ENCODE measurements around the gene KEL. TPM values are rescaled to one million over a fixed set of nuclear protein-coding genes. Genes with fewer than 3 reads are reported as not detected.
"Not testable (repeated sequence)": the region's sequence is repeated elsewhere in the genome, so short reads cannot be mapped to it uniquely, and the experiment has no call there.

KEL gene
- 0.57 TPM for total RNA-seq
- long read RNA-seq = 0 reads

DNA sequence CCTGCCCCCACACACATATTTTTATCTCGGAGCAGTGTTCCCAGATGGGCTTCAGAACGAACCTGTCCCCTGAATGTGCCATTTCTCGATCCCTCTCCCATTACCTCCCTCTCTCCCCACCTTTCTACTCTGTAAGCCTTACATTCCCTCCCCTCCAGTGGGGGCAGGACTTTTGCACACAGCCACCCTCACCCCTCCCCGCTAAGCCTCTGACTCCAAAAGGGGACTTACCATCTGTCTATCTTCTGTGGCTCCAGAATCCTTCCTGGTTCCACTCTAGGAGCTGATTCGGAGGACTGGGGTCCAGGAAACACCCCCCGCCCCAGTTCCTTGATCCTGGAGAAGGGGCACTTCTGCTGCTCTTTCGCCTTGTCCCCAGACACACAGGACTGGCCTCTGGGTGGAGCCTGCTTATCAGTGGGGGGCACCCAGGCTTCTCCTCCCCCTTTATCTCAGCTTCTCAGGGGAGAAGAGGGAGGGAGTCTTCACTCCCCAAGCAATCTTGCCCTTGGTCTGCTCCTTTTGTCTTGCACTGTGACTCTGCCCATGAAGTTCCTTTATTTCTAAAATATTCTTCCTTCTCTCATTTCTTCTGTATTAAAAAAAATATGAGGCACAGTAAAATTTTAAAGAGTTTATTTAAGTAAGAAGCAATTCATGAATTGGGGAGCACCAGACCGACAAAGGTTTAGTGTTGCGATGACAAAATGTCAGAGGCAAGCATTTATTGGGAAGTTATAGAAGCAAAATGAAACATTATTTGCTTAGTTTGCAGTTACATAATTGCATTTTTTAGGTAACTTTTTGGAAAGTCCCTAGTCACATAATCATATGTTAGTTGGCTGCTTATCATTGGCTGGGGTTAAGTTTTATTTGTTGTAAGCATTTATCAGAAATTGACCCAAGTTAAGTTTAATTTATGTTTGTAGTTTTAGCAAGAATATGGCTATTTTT, at the start of gene KEL:
TSS of gene KEL (minus strand) at position 391 of the 954 bp plus-strand sequence. CDS start at position 234, 157 bp downstream.
- DNase-seq (ENCODE audit: low spot score) = no peak
- intact Hi-C loops (cut with DNase I) = no loop called here

DNA sequence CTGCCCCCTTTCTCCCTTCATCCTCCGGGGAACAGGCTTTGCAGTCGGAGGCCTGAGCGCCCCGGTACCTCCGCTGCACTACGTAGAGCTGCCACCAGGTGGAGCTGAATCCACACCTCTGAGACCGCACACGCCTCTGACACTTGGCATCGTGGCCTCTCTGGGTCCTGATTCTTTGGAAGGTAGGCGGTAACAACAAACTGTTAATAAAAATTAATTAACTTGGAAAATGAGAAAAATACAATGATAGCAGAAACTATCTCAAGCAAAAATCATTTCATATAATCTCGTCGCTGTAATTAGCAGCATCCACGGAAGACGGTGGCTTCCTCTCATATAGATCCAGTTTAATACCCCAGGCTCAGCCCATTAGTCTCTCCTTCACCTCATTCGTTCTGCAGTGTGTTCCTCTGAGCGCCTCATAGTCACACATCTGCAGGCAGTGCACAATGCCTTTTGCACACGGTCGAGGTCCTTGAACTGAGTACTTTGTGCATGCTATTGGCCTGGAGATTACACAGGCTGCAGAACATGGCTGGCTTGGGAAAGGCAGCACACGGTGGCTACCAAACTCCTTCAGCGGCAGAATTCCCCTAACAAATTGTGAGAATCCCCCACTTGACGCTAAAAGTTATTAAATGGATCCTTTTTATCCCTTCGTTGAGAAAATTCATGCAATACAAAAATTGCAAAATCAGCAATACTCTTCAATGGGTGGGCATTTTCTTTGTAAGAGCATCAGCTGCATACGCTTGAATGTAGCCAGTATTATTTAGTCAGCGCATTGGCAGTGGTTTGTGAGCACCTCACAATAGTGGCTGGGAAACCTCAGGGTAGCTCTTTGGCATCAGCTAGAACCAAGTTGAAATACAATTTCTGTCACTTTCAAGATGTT, 46.1 kb upstream of the KEL start:
- intact Hi-C loops (cut with DNase I) = loop anchor here (1.0 kb wide), 1 partner anchor 207 kb away; no protein-coding TSS in a partner anchor
- DNase-seq (ENCODE audit: low spot score) = peak; percentile 88

DNA sequence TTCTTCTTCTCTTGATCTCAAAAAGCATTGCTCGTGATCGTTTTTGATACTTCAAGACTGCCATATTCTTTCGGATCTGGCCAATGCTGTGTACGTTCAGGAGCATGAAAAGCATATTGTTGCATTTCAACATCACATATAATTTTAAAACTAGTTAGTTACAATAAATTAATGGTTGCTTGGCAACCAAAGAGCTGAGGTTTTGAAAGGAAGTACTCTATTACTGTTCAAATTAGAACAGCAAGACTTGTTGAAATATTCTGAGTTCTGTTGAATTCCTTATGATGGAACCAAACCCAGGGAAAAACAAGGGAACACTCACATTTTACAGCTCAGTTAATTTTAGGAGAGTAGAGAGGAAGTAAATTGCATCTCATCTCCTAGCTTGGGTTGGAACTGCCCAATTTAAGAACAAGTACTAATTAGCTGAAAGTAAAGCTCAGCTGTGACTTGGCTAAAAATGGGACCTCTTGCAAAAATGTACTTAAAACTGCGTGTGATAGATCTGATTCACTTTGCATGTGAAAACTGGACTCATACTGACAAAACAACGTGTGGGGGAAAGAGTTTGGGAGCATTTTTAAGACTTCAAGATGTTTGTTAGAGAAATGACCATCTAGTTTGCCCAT, 43.6 kb upstream of the KEL start:
- no peak for DNase-seq (ENCODE audit: low spot score)
- intact Hi-C loops (cut with DNase I) = no loop called here

GRCh38 chr7:143003393-143004051, 41.4 kb upstream of the KEL start:
- intact Hi-C loops (cut with DNase I) = loop anchor here (1.0 kb wide), 1 partner anchor 149 kb away; no protein-coding TSS in a partner anchor
- DNase-seq (ENCODE audit: low spot score) = no peak

DNA sequence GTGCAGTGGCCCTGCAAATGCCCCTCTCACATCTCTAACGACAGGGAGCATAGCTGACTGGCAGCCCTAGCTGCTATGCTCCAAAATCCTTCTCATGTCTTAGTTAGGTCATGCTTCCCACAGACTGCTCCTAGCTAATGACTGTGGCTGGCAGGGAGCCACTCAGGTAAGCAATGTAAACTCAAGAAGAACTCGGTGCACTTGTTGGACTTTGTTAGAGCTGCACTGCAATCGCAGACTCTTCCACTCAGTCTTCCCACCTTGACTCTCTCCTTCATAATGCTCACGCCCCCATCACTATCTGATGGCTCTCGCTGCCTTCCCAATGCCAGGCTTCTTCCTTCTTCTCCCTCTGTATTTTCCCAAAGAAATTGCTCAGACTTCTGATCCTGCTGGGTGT, 40.7 kb upstream of the KEL start:
- intact Hi-C loops (cut with DNase I) = loop anchor here (1.0 kb wide), 1 partner anchor 149 kb away; no protein-coding TSS in a partner anchor
- DNase-seq (ENCODE audit: low spot score) = no peak

DNA sequence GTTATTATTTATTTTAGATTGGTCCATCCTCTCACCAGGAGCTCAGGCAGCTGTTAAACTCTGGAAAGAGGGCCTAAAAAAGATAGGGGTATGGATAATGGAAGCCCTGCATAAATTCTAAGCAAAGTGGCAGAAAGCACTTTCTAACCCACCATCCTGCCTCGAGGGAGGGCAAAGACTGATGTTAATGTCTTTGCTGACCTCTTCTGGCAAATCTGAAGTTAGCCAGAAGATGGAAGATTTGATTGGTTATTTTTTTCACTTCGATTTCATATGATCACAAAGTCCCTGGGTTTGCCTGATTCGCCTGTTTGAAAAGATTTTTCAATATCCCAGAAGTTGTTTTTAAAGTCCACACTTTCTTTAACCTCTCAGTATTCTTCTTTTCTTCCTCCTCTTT, 39.9 kb upstream of the KEL start:
- intact Hi-C loops (cut with DNase I) = no loop called here
- DNase-seq (ENCODE audit: low spot score) = no peak

GRCh38 chr7:143000648-143001047, 38.5 kb upstream of the KEL start:
- DNase-seq (ENCODE audit: low spot score) = no peak

GRCh38 chr7:142999793-143000192, 37.6 kb upstream of the KEL start:
- intact Hi-C loops (cut with DNase I) = no loop called here
- DNase-seq (ENCODE audit: low spot score) = no peak

More at GRCh38 chr7:143000648-143001047, 38.5 kb upstream of the KEL start:
- intact Hi-C loops (cut with DNase I) = no loop called here

DNA sequence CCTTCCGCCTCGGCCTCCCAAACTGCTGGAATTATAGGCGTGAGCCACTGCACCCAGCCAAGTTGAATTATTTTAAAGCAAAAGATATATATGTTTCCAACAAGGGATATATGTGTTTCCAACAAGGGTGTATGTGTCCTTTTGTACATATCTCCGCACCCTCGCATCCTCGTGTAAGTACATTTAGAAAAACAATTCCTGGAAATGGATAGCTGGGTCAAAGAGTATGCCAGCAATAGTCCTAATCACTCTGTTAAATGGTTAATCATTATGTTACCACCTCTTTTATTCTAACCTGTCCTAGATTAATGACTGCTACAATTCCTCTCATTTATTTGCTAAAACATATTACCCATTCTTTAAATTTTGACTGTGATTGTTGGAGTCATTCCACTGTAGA, 36.8 kb upstream of the KEL start:
- intact Hi-C loops (cut with DNase I) = no loop called here
- no peak for DNase-seq (ENCODE audit: low spot score)

- intact Hi-C loops (cut with DNase I) = no loop called here
Observed at GRCh38 chr7:142997456-142997989, 35.4 kb upstream of the KEL start.

GRCh38 chr7:142992427-142992826, 30.3 kb upstream of the KEL start:
- intact Hi-C loops (cut with DNase I) = no loop called here
- no peak for DNase-seq (ENCODE audit: low spot score)

More at GRCh38 chr7:142997456-142997989, 35.4 kb upstream of the KEL start:
- no peak for DNase-seq (ENCODE audit: low spot score)

DNA sequence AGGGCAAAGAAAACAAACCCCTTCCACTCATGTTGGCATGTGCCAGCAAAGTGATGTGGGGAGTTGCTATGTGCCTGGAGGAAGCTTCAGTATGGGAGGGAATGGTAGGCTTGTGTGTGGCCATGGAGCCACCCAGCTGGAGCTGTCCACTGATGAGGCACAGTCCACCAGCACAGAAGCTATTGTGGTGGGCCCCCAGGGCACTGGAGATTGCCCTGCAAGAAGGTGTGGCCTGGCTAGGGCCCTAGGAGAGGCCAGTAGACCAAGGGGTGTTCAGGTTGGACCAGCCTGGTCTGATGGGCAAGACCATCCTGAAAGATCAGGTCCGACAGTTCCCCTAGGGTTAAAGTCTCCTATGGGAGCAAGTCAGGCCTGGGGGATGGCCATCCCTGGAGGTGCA, 22.1 kb upstream of the KEL start:
- intact Hi-C loops (cut with DNase I) = no loop called here
- DNase-seq (ENCODE audit: low spot score) = no peak

DNA sequence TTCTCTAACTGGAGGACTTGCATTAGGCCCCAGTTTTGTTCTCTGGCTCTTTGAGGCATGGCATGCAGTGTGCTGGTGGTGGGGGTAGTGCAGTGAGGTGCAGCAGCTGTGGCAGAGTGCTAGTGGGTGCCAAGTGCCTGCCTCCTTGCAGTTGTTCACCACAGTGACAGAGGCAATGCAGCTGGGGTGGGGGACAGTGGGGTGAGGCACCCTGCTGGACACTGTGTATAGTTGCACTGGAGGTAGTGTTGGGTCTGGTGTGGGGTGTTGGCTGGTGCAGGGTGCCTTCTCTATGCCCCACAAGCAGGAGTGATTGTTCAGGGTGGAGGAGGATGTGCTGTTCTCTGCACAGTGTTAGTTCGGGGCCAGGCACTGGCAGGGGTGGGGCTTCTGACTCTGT, 21.7 kb upstream of the KEL start:
- DNase-seq (ENCODE audit: low spot score) = no peak
- intact Hi-C loops (cut with DNase I) = no loop called here

- intact Hi-C loops (cut with DNase I); DNase-seq (ENCODE audit: low spot score): not testable (repeated sequence)
Observed at GRCh38 chr7:142978402-142978801, 16.2 kb upstream of the KEL start.

GRCh38 chr7:142974626-142975025, 12.5 kb upstream of the KEL start:
- intact Hi-C loops (cut with DNase I) = no loop called here
- DNase-seq (ENCODE audit: low spot score) = no peak

DNA sequence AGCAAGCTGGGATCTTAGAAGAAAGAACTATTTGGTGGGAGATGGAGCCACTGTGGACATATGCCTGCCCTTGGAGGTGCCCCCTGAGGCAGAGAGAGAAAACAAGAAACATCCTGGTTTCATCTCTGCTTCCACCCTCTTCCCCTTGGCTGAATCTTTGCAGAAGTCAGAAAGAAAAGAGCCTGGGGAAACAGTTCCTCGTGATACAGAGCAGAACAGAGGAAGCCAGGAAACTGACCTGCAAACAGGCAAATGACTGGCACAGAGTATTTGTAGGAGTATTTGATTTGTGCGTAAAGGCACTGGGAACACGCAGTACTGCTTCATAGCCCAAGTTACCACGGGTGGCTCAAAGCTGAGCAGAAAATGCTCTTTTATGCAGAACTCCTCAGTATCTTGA, 7.0 kb upstream of the KEL start:
- intact Hi-C loops (cut with DNase I) = no loop called here
- DNase-seq (ENCODE audit: low spot score) = no peak

DNA sequence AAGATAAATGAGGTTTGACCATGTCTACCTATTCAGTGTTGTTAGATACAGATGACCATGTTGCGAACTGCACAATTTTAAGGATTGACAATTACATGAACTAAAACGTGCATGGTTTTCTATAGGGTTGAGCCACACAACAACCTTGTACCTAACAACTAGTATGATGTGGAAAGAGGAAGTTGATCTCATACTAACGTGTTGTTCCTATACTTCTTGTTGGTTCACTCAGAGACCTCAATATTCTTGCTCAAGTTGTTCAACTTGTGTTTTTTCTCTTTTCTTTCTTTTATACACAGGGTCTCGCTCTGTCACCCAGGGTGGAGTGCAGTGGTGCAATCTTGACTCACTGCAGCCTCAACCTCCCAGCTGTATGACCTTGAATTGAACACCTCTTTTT, 6.1 kb upstream of the KEL start:
- DNase-seq (ENCODE audit: low spot score) = no peak
- intact Hi-C loops (cut with DNase I) = no loop called here

DNA sequence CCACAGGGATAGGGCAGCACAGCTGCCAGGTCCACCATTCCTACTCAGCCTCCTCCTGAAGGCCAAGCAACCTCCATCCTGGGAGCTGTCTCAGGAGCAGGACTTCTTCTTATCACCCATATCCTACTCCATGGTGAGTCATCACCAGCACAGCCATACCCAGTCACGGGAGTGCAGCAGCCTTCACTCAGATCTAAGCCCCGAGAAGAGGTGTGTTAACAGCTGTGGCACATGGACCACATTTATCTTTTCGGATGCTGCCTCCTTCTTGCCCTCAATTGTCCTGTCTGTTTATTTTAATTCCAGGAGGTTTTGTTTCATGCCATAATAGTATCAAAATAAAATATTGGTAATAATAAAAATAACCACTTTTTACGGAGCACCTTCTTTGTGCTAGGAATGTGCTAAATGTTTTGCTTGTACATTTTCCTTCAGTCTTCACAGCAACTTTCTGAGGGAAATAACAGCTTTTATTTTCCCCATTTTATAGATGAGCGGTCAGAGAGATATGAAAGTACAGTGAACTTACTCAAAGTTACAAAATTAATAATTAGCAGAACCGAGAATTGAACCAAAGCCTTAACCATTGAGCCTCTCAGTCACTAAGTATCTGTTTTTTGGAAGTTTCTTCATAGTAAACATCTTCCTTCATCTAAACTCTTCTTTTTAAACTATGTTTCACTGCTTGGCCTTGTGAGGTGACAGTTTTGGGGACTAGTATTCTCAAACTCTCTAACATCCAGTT, 2.5 kb upstream of the KEL start:
- intact Hi-C loops (cut with DNase I) = no loop called here

More for the DNA sequence above, 2.5 kb upstream of the KEL start:
- no peak for DNase-seq (ENCODE audit: low spot score)

Measured in cardiac septum (tissue), 1 donor.